H9 (cell line): ENCODE results near the gene SHC1. TPM values are rescaled to one million over a fixed set of nuclear protein-coding genes. Genes with fewer than 3 reads are reported as not detected.

Experiments used
- DNase-seq: peaks from one replicate; pipeline ENCODE4 v3.0.0-alpha.2; 2017
- H2AFZ ChIP-seq: one replicate; pipeline ENCODE4 v1.6.1; 2013; ENCODE audit warnings: mild to moderate bottlenecking, low read length, control low read depth, moderate library complexity
- H2AK5ac ChIP-seq: 2 replicates; pipeline ENCODE4 v1.6.1; 2013; ENCODE audit warnings: low read length, control low read depth, mixed read lengths; ENCODE audit not compliant: insufficient read length
- H2BK120ac ChIP-seq: one replicate; pipeline ENCODE4 v1.6.1; 2013; ENCODE audit warnings: low read depth, mild to moderate bottlenecking, low read length, control low read depth, inconsistent platforms; ENCODE audit not compliant: poor library complexity, severe bottlenecking
- H2BK12ac ChIP-seq: 2 replicates; pipeline ENCODE4 v1.6.1; 2013; ENCODE audit warnings: low read length, control low read depth, mixed read lengths, low read depth; ENCODE audit not compliant: insufficient read length
- H2BK15ac ChIP-seq: 2 replicates; pipeline ENCODE4 v1.6.1; 2013; ENCODE audit warnings: low read depth, low read length, control low read depth
- H2BK20ac ChIP-seq: one replicate; pipeline ENCODE4 v1.6.1; 2013; ENCODE audit warnings: low read depth, mild to moderate bottlenecking, low read length, control low read depth, inconsistent platforms; ENCODE audit not compliant: poor library complexity, severe bottlenecking
- H2BK5ac ChIP-seq: 2 replicates; pipeline ENCODE4 v1.6.1; 2013; ENCODE audit warnings: low read length, control low read depth, mixed read lengths; ENCODE audit not compliant: insufficient read length
- H3K14ac ChIP-seq: 2 replicates; pipeline ENCODE4 v1.6.1; 2013; ENCODE audit warnings: low read length, control low read depth; ENCODE audit not compliant: insufficient read depth
- H3K18ac ChIP-seq: 2 replicates; pipeline ENCODE4 v1.6.1; 2013; ENCODE audit warnings: low read depth, mild to moderate bottlenecking, mixed read lengths, low read length, control low read depth; ENCODE audit not compliant: insufficient read length
- H3K23ac ChIP-seq: 2 replicates; pipeline ENCODE4 v1.6.1; 2013; ENCODE audit warnings: low read length, control low read depth, mixed read lengths, low read depth; ENCODE audit not compliant: insufficient read length
- H3K23me2 ChIP-seq: 2 replicates; pipeline ENCODE4 v1.6.1; 2013; ENCODE audit warnings: low read depth, mild to moderate bottlenecking, mixed read lengths, low read length, control low read depth; ENCODE audit not compliant: insufficient read length, poor library complexity, severe bottlenecking
- H3K27ac ChIP-seq: 2 replicates; pipeline ENCODE4 v1.5.1; 2013; ENCODE audit warnings: low read length, control low read depth, mixed read lengths, low read depth; ENCODE audit not compliant: insufficient read length
- H3K27me3 ChIP-seq: 2 replicates; pipeline ENCODE4 v1.6.1; 2013; ENCODE audit warnings: low read length, control low read depth, inconsistent platforms; ENCODE audit not compliant: insufficient read depth
- H3K4ac ChIP-seq: 2 replicates; pipeline ENCODE4 v1.6.1; 2013; ENCODE audit warnings: low read depth, mild to moderate bottlenecking, control low read depth, inconsistent platforms, low read length, moderate library complexity
- H3K4me1 ChIP-seq: 2 replicates; pipeline ENCODE4 v1.6.1; 2013; ENCODE audit warnings: low read length, control low read depth, inconsistent platforms; ENCODE audit not compliant: insufficient read depth
- H3K4me2 ChIP-seq: 2 replicates; pipeline ENCODE4 v1.6.1; 2013; ENCODE audit warnings: low read length, control low read depth, mixed read lengths; ENCODE audit not compliant: insufficient read length, insufficient read depth
- H3K56ac ChIP-seq: 2 replicates; pipeline ENCODE4 v1.6.1; 2013; ENCODE audit warnings: low read depth, mild to moderate bottlenecking, mixed read lengths, low read length, control low read depth; ENCODE audit not compliant: insufficient read length
- H3K79me1 ChIP-seq: 2 replicates; pipeline ENCODE4 v1.6.1; 2013; ENCODE audit warnings: low read depth, mild to moderate bottlenecking, moderate library complexity, low read length, control low read depth, inconsistent platforms; ENCODE audit not compliant: insufficient read depth, poor library complexity, severe bottlenecking
- H3K79me2 ChIP-seq: 2 replicates; pipeline ENCODE4 v1.6.1; 2013; ENCODE audit warnings: low read length, control low read depth, inconsistent platforms; ENCODE audit not compliant: insufficient read depth
- H3K9ac ChIP-seq: 2 replicates; pipeline ENCODE4 v1.6.1; 2013; ENCODE audit warnings: low read length, control low read depth, mixed read lengths; ENCODE audit not compliant: insufficient read length; ENCODE audit errors: extremely low read depth
- H3K9me3 ChIP-seq: one replicate; pipeline ENCODE4 v1.6.1; 2013; ENCODE audit warnings: low read depth, low read length, inconsistent platforms; ENCODE audit not compliant: control insufficient read depth
- H3T11ph ChIP-seq: one replicate; pipeline ENCODE4 v1.6.1; 2013; ENCODE audit warnings: mild to moderate bottlenecking, low read length, control low read depth, inconsistent platforms
- H4K20me1 ChIP-seq: one replicate; pipeline ENCODE4 v1.6.1; 2013; ENCODE audit not compliant: control insufficient read depth, insufficient read length, insufficient read depth
- H4K5ac ChIP-seq: 2 replicates; pipeline ENCODE4 v1.6.1; 2013; ENCODE audit warnings: low read depth, mild to moderate bottlenecking, mixed read lengths, low read length, control low read depth; ENCODE audit not compliant: insufficient read length
- H4K8ac ChIP-seq: replicated peaks from 2 replicates; pipeline ENCODE4 v1.6.1; 2013; ENCODE audit warnings: low read length, control low read depth, mixed read lengths, low read depth; ENCODE audit not compliant: insufficient read length
- H4K91ac ChIP-seq: 2 replicates; pipeline ENCODE4 v1.6.1; 2013; ENCODE audit warnings: low read depth, mild to moderate bottlenecking, moderate library complexity, mixed read lengths, low read length, control low read depth; ENCODE audit not compliant: insufficient read length
- H3K27ac Mint-ChIP-seq, 3 experiments: 2 replicates in 2 of 3; 3 replicates in 1 of 3; pipeline ENCODE4 v1.8.0; 2020 to 2021; ENCODE audit warnings: mixed read lengths in 3 of 3, mild to moderate bottlenecking in 1 of 3, moderate library complexity in 1 of 3
- H3K27me3 Mint-ChIP-seq: 2 replicates; pipeline ENCODE4 v1.8.0; 2021; ENCODE audit warnings: low read depth, mild to moderate bottlenecking, moderate library complexity, mixed read lengths
- H3K36me3 Mint-ChIP-seq, 3 experiments: 2 replicates in 2 of 3; 3 replicates in 1 of 3; pipeline ENCODE4 v1.8.0; 2020 to 2021; ENCODE audit warnings: low read depth in 3 of 3, mixed read lengths in 3 of 3; ENCODE audit not compliant: insufficient read depth in 1 of 3
- H3K4me1 Mint-ChIP-seq, 2 experiments: 2 replicates each; pipeline ENCODE4 v1.8.0; 2020; ENCODE audit warnings: mixed read lengths in 2 of 2
- H3K4me3 Mint-ChIP-seq, 2 experiments: 2 replicates in 1 of 2; 3 replicates in 1 of 2; pipeline ENCODE4 v1.8.0; 2020 to 2021; ENCODE audit warnings: mild to moderate bottlenecking in 2 of 2, mixed read lengths in 2 of 2, moderate library complexity in 1 of 2
- H3K9me3 Mint-ChIP-seq, 2 experiments: 2 replicates in 1 of 2; 3 replicates in 1 of 2; pipeline ENCODE4 v1.8.0; 2020; ENCODE audit warnings: mild to moderate bottlenecking in 2 of 2, mixed read lengths in 2 of 2, moderate library complexity in 1 of 2
- WGBS: extraction: QIAGEN DNeasy Blood & Tissue Kit; methylation state at CpG from one replicate; pipeline ENCODE4 v1.1.7; 2013; ENCODE audit warnings: missing lambda C conversion rate, low lambda C conversion rate, mixed read lengths; ENCODE audit not compliant: insufficient read length; ENCODE audit errors: extremely low coverage; 5-methylcytosine and 5-hydroxymethylcytosine counted together
- total RNA-seq: library from RNA; stranded (reverse); gene quantifications from 2 replicates; pipeline ENCODE4 v1.2.1, GENCODE V29; 2021
- TF ChIP-seq, protein P1 (sequence below): fragments of 200-600 bp; sonication (generic); conservative IDR thresholded peaks from 3 replicates; pipeline ENCODE4 v1.8.0; 2021; ENCODE audit warnings: antibody characterized with exemption, mild to moderate bottlenecking

SHC1 gene
- total RNA-seq, 1 experiment from 2014 or later, result 168 TPM

DNA sequence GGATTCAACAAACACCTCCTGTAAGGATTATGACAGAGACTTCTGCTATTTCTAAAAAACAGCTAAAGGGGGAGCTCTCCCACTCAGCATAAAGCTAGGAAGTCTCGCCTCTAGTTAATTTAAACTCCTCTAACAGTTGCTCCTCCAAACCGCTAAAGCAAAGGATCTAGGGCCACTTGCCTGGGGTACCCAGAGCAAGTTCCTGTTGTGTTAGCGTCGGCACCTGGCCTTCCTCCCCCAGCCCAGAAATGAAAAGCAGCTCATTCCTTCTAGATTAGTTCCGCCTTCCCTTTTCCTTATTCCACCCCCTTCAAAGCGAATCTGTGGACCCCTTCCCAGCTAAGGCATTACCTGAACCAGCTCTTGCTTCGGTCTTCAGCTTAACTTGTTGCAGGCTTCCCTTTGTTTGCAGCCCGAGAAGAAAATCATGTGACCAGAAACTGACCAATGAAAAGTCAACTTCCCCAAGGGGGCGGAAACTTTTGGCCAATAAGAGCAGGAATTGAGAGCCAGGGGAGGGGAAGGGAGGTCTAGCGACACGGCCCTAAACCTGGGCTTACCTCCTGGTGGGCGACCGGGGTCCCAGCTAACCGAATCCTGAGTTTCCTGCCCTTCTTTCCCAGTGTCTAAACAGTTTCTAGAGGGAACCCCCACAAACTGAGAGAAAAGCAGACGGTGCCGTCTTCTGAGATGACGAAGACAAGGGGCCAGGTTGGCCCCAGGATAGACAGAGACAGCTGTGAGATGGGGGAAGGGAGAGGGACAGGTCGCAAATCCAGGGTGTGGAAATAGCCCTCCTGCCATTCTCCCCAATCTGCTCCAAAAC is 14.6 kb downstream of the SHC1 start, which contains the start of gene PBXIP1:
TSS of gene PBXIP1 (minus strand) at position 382 of the 826 bp plus-strand sequence. CDS start 2,378 bp downstream, outside the sequence.
- H3K79me1 ChIP-seq, result no peaks in the 10 kb centered on the region
- peaks cover 6% of the 10 kb centered on the region; the same call in 1 of the 2 replicates for H3K4me1 ChIP-seq
- Mint-ChIP-seq H3K4me1 (peaks cover 53 to 64% of the 10 kb centered on the region in 2 experiments), H3K36me3 (peaks cover 8 to 24% (median 23%) of the 10 kb centered on the region in 3 experiments; a peak in 6 of 7 replicates), H3K4me3 (peak within 1 kb of the TSS; percentile 83 to 97), H3K27ac (peak within 1 kb of the TSS; percentile 98 to 99 (median 99)), H3K9me3 (no peaks in the 10 kb centered on the region), H3K27me3 (no peaks in the 10 kb centered on the region)
- H3K9me3 ChIP-seq, result no peaks in the 10 kb centered on the region
- peak within 1 kb of the TSS; percentile 88 for H2BK120ac ChIP-seq
- peak within 1 kb of the TSS; percentile 94 for H3K4me2 ChIP-seq
- peak; percentile 95 for DNase-seq
- no peak within 1 kb of the TSS for H2BK12ac ChIP-seq
- TF ChIP-seq, protein P1, sequence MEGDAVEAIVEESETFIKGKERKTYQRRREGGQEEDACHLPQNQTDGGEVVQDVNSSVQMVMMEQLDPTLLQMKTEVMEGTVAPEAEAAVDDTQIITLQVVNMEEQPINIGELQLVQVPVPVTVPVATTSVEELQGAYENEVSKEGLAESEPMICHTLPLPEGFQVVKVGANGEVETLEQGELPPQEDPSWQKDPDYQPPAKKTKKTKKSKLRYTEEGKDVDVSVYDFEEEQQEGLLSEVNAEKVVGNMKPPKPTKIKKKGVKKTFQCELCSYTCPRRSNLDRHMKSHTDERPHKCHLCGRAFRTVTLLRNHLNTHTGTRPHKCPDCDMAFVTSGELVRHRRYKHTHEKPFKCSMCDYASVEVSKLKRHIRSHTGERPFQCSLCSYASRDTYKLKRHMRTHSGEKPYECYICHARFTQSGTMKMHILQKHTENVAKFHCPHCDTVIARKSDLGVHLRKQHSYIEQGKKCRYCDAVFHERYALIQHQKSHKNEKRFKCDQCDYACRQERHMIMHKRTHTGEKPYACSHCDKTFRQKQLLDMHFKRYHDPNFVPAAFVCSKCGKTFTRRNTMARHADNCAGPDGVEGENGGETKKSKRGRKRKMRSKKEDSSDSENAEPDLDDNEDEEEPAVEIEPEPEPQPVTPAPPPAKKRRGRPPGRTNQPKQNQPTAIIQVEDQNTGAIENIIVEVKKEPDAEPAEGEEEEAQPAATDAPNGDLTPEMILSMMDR, result peak; percentile 37; the same call in 2 of the 3 replicates
- H4K5ac ChIP-seq, result no peak within 1 kb of the TSS
- no peak within 1 kb of the TSS for H2BK20ac ChIP-seq
- H2BK5ac ChIP-seq, result no peak within 1 kb of the TSS
- no CpG with 5 or more reads among the region's 18 CpGs for WGBS
- H2AK5ac ChIP-seq, result no peak within 1 kb of the TSS
- H4K91ac ChIP-seq, result no peak within 1 kb of the TSS
- no peak within 1 kb of the TSS for H4K8ac ChIP-seq
- H3K27ac ChIP-seq, result peak within 1 kb of the TSS; percentile 46
- no peak within 1 kb of the TSS for H3K56ac ChIP-seq
- H3K79me2 ChIP-seq, result no peaks in the 10 kb centered on the region; the same call in 1 of the 2 replicates
- H3K4ac ChIP-seq, result peak within 1 kb of the TSS; percentile 40; the same call in 1 of the 2 replicates
- H3K23ac ChIP-seq, result no peak within 1 kb of the TSS
- peak within 1 kb of the TSS; percentile 98 for H3K18ac ChIP-seq
- peak within 1 kb of the TSS; percentile 47 for H3T11ph ChIP-seq
- H3K14ac ChIP-seq, result peak within 1 kb of the TSS; percentile 95
- H2AFZ ChIP-seq, result no peak within 1 kb of the TSS
- peak within 1 kb of the TSS; percentile 85 for H3K9ac ChIP-seq
- no peaks in the 10 kb centered on the region for H3K27me3 ChIP-seq
- no peaks in the 10 kb centered on the region for H4K20me1 ChIP-seq
- H2BK15ac ChIP-seq, result no peak within 1 kb of the TSS
- H3K23me2 ChIP-seq, result peaks cover 16% of the 10 kb centered on the region
